IMR-90 (cell line): ENCODE data around the gene SLAMF7. TPM values are rescaled to one million over a fixed set of nuclear protein-coding genes. Genes with fewer than 3 reads are reported as not detected.

Experiments used
- ATAC-seq: fragments of 200-7000 bp; cut with Tn5 transposase; 2 replicates; pipeline ENCODE4 v1.9.1; 2020; ENCODE audit warnings: low read depth, mild to moderate bottlenecking, moderate library complexity
- BruUV-seq: library from RNA; stranded (reverse); fragments of 400-500 nt; replicated peaks from 2 replicates; lab custom pipeline; 2021; lab: Mats Ljungman, UMichigan
- CTCF ChIA-PET: fragments of 300-600 bp; formaldehyde crosslinking; extraction: SDS; loops from one replicate; lab custom pipeline; 2021; ENCODE audit warnings: antibody characterized with exemption; lab: Yijun Ruan, JAX
- POLR2A ChIA-PET: fragments of 300-600 bp; sonication (Branson Sonifier 250); formaldehyde crosslinking; loops from one replicate; lab custom pipeline; 2022; ENCODE audit warnings: antibody characterized with exemption; ENCODE audit not compliant: unreplicated experiment; lab: Charles Lee
- DNase-seq: peaks from one replicate; pipeline ENCODE4 v3.0.0; 2013
- H2AFZ ChIP-seq: replicated peaks from 2 replicates; pipeline ENCODE3; 2013; ENCODE audit warnings: low read length, mild to moderate bottlenecking; ENCODE audit not compliant: poor library complexity
- H2AK5ac ChIP-seq: 2 replicates; pipeline ENCODE4 v1.6.1; 2013; ENCODE audit warnings: low read depth, low read length, inconsistent platforms
- H2AK9ac ChIP-seq: replicated peaks from 2 replicates; pipeline ENCODE3; 2013; ENCODE audit warnings: mild to moderate bottlenecking, low read depth, low read length, moderate library complexity; ENCODE audit not compliant: poor library complexity
- H2BK120ac ChIP-seq: 2 replicates; pipeline ENCODE4 v1.6.1; 2013; ENCODE audit warnings: low read depth, low read length, inconsistent platforms
- H2BK15ac ChIP-seq: 3 replicates; pipeline ENCODE4 v1.6.1; 2013; ENCODE audit warnings: low read depth, low read length, inconsistent platforms
- H2BK20ac ChIP-seq: 2 replicates; pipeline ENCODE4 v1.6.1; 2013; ENCODE audit warnings: low read depth, mild to moderate bottlenecking, inconsistent platforms, low read length, moderate library complexity
- H2BK5ac ChIP-seq: 2 replicates; pipeline ENCODE4 v1.6.1; 2013; ENCODE audit warnings: mild to moderate bottlenecking, low read depth, low read length, inconsistent platforms; ENCODE audit not compliant: poor library complexity, severe bottlenecking
- H3K14ac ChIP-seq: replicated peaks from 2 replicates; pipeline ENCODE4 v1.6.1; 2013; ENCODE audit warnings: low read depth, low read length, inconsistent platforms
- H3K18ac ChIP-seq: 2 replicates; pipeline ENCODE4 v1.6.1; 2013; ENCODE audit warnings: low read depth, low read length, control low read depth
- H3K23ac ChIP-seq: 2 replicates; pipeline ENCODE4 v1.6.1; 2013; ENCODE audit warnings: low read depth, low read length, inconsistent platforms
- H3K27ac ChIP-seq: 2 replicates; pipeline ENCODE4 v1.5.1; 2013; ENCODE audit warnings: mild to moderate bottlenecking, control low read depth, low read length; ENCODE audit not compliant: insufficient read depth
- H3K27me3 ChIP-seq: 2 replicates; pipeline ENCODE4 v1.6.1; 2013; ENCODE audit warnings: low read length; ENCODE audit not compliant: control insufficient read depth, insufficient read depth
- H3K36me3 ChIP-seq: 2 replicates; pipeline ENCODE4 v1.6.1; 2013; ENCODE audit warnings: low read length, mixed read lengths; ENCODE audit not compliant: control insufficient read depth, insufficient read depth
- H3K4ac ChIP-seq: 2 replicates; pipeline ENCODE4 v1.6.1; 2013; ENCODE audit warnings: low read depth, low read length, inconsistent platforms
- H3K4me1 ChIP-seq: 2 replicates; pipeline ENCODE4 v1.6.1; 2013; ENCODE audit warnings: low read length, mixed read lengths; ENCODE audit not compliant: control insufficient read depth, insufficient read depth
- H3K4me2 ChIP-seq: 2 replicates; pipeline ENCODE4 v1.6.1; 2013; ENCODE audit warnings: low read depth, mild to moderate bottlenecking, control low read depth, low read length, moderate library complexity
- H3K4me3 ChIP-seq: 2 replicates; pipeline ENCODE4 v1.5.1; 2013; ENCODE audit warnings: low read depth, mild to moderate bottlenecking, control low read depth, low read length, moderate library complexity; ENCODE audit not compliant: insufficient read depth
- H3K56ac ChIP-seq: 2 replicates; pipeline ENCODE4 v1.6.1; 2013; ENCODE audit warnings: low read length, inconsistent platforms; ENCODE audit not compliant: insufficient read depth; ENCODE audit errors: extremely low read depth
- H3K79me1 ChIP-seq, 2 experiments: 2 replicates each; pipeline ENCODE4 v1.6.1; 2013; ENCODE audit warnings: low read length in 2 of 2, inconsistent platforms in 1 of 2, low read depth in 1 of 2
- H3K9ac ChIP-seq: 2 replicates; pipeline ENCODE4 v1.6.1; 2013; ENCODE audit warnings: low read depth, low read length, control low read depth
- H3K9me1 ChIP-seq: 2 replicates; pipeline ENCODE4 v1.6.1; 2013; ENCODE audit warnings: low read length, inconsistent platforms; ENCODE audit not compliant: insufficient read depth
- H3K9me3 ChIP-seq: 2 replicates; pipeline ENCODE4 v1.6.1; 2013; ENCODE audit warnings: low read length; ENCODE audit not compliant: control insufficient read depth, insufficient read depth
- H4K20me1 ChIP-seq: 2 replicates; pipeline ENCODE4 v1.6.1; 2013; ENCODE audit warnings: low read length, inconsistent platforms; ENCODE audit not compliant: insufficient read depth
- H4K5ac ChIP-seq: 2 replicates; pipeline ENCODE4 v1.6.1; 2013; ENCODE audit warnings: mild to moderate bottlenecking, low read depth, low read length, control low read depth
- H4K8ac ChIP-seq, 2 experiments: 2 replicates each; pipeline ENCODE4 v1.6.1; 2013; ENCODE audit warnings: low read depth in 2 of 2, low read length in 2 of 2, control low read depth in 1 of 2, inconsistent platforms in 1 of 2
- H4K91ac ChIP-seq: 2 replicates; pipeline ENCODE4 v1.6.1; 2013; ENCODE audit warnings: low read depth, low read length, inconsistent platforms; ENCODE audit not compliant: insufficient read depth
- CEBPB ChIP-seq: IDR thresholded peaks from 2 replicates; pipeline ENCODE4 v1.6.1; 2012; ENCODE audit warnings: low read depth, low read length, improper control_type of control experiment
- CHD1 ChIP-seq: IDR thresholded peaks from 2 replicates; pipeline ENCODE4 v1.6.1; 2012; ENCODE audit warnings: low read depth, low read length, improper control_type of control experiment
- ELK1 ChIP-seq: fragments of 150-350 bp; IDR thresholded peaks from 2 replicates; pipeline ENCODE4 v1.6.1; 2016; ENCODE audit warnings: low read depth, mild to moderate bottlenecking, low read length, moderate library complexity, borderline replicate concordance
- FOS ChIP-seq: fragments of 150-350 bp; IDR thresholded peaks from 2 replicates; pipeline ENCODE4 v1.6.1; 2016; ENCODE audit warnings: low read depth, low read length
- MXI1 ChIP-seq: IDR thresholded peaks from 2 replicates; pipeline ENCODE4 v1.6.1; 2012; ENCODE audit warnings: low read depth, mild to moderate bottlenecking, low read length, moderate library complexity, borderline replicate concordance
- POLR2A ChIP-seq: IDR thresholded peaks from 2 replicates; pipeline ENCODE4 v1.6.1; 2012; ENCODE audit warnings: mild to moderate bottlenecking, low read depth, low read length
- RFX5 ChIP-seq: IDR thresholded peaks from 2 replicates; pipeline ENCODE4 v1.8.0; 2012; ENCODE audit warnings: low read depth, mild to moderate bottlenecking, low read length, moderate library complexity
- SMC3 ChIP-seq: fragments of 150-350 bp; IDR thresholded peaks from 2 replicates; pipeline ENCODE4 v1.6.1; 2016; ENCODE audit warnings: low read depth, mild to moderate bottlenecking, antibody characterized with exemption, low read length, moderate library complexity
- USF2 ChIP-seq: fragments of 150-350 bp; IDR thresholded peaks from 2 replicates; pipeline ENCODE4 v1.6.1; 2017; ENCODE audit warnings: mild to moderate bottlenecking, antibody characterized with exemption, low read length, low read depth
- WGBS, 2 experiments: methylation state at CpG; one replicate each; pipeline versions ENCODE4 v1.1.5 to v1.1.7; 2013; ENCODE audit warnings: missing lambda C conversion rate in 2 of 2; ENCODE audit not compliant: insufficient read length in 1 of 2; ENCODE audit errors: extremely low coverage in 2 of 2; 5-methylcytosine and 5-hydroxymethylcytosine counted together
- dilution Hi-C: fragments of 300-500 bp; cut with HindIII; formaldehyde crosslinking; loops from one replicate; pipeline ENCODE4 v1.14.3; 2018; ENCODE audit warnings: low sequenced_read_pairs; ENCODE audit not compliant: unreplicated experiment
- in situ Hi-C: fragments of 300-500 bp; cut with MboI; formaldehyde crosslinking; loops from 3 replicates; pipeline ENCODE4 v1.14.3; 2019; ENCODE audit warnings: low sequenced_read_pairs, inconsistent platforms, mixed read lengths
- intact Hi-C: fragments of 100-400 bp; cut with micrococcal nuclease; formaldehyde crosslinking; loops from 2 replicates; pipeline ENCODE4 v1.10.0; 2022
- polyA plus RNA-seq, 3 experiments: library from polyadenylated mRNA; depleted of rRNA; stranded (reverse); fragments of >200 nt; gene quantifications; 2 replicates each; pipeline ENCODE4 v1.2.3, GENCODE V29; 2012; ENCODE audit warnings: low replicate concordance in 1 of 3
- total RNA-seq: library from RNA; depleted of rRNA; stranded (reverse); fragments of >200 nt; gene quantifications from 2 replicates; pipeline ENCODE4 v1.2.3, GENCODE V29; 2012

Gene SLAMF7
- total and polyA plus RNA-seq, 2 of the 4 experiments (the other 2 are of a cell fraction) = not detected

GRCh38 chr1:160706526-160707235 is 32.4 kb upstream of the SLAMF7 start:
- H3K23ac ChIP-seq = no peak overlapping the region
- H2BK20ac ChIP-seq = no peak overlapping the region
- no TSS peak for BruUV-seq
- no peak overlapping the region for H2AK9ac ChIP-seq
- H3K27me3 ChIP-seq = no peaks in the 10 kb centered on the region
- H3K4ac ChIP-seq = no peak overlapping the region
- H2AK5ac ChIP-seq = no peak overlapping the region
- no peaks in the 10 kb centered on the region for H3K9me1 ChIP-seq
- in situ Hi-C loops = no loop called here
- H2BK5ac ChIP-seq = no peak overlapping the region
- H3K79me1 ChIP-seq = no peaks in the 10 kb centered on the region
- ChIA-PET POLR2A (no interaction called here), CTCF (no interaction called here)
- H3K27ac ChIP-seq = no peak overlapping the region
- no peak overlapping the region for H4K91ac ChIP-seq
- TF ChIP-seq MXI1 (no peak), FOS (no peak), RFX5 (no peak), POLR2A (no peak), ELK1 (no peak), CEBPB (no peak), CHD1 (no peak), SMC3 (no peak), USF2 (no peak)
- H3K4me1 ChIP-seq = no peaks in the 10 kb centered on the region
- H4K20me1 ChIP-seq = no peaks in the 10 kb centered on the region
- H2BK15ac ChIP-seq = no peak overlapping the region
- no peaks in the 10 kb centered on the region for H3K36me3 ChIP-seq
- intact Hi-C loops = no loop called here
- H3K18ac ChIP-seq = no peak overlapping the region
- no peak overlapping the region for H4K5ac ChIP-seq
- no peak overlapping the region for H4K8ac ChIP-seq
- dilution Hi-C loops = no loop called here
- no peak overlapping the region for H3K4me2 ChIP-seq
- H2AFZ ChIP-seq = no peak overlapping the region
- ATAC-seq (no peak), DNase-seq (no peak)
- no peak overlapping the region for H3K56ac ChIP-seq
- no peak overlapping the region for H3K9ac ChIP-seq
- H2BK120ac ChIP-seq = no peak overlapping the region
- no peak overlapping the region for H3K4me3 ChIP-seq
- WGBS, 2 experiments = no CpG with 5 or more reads among the region's 4 CpGs
- H3K14ac ChIP-seq = no peak overlapping the region
- H3K9me3 ChIP-seq = no peaks in the 10 kb centered on the region
